ENCODE measurements around the gene FGD1.

Gene FGD1

DNA sequence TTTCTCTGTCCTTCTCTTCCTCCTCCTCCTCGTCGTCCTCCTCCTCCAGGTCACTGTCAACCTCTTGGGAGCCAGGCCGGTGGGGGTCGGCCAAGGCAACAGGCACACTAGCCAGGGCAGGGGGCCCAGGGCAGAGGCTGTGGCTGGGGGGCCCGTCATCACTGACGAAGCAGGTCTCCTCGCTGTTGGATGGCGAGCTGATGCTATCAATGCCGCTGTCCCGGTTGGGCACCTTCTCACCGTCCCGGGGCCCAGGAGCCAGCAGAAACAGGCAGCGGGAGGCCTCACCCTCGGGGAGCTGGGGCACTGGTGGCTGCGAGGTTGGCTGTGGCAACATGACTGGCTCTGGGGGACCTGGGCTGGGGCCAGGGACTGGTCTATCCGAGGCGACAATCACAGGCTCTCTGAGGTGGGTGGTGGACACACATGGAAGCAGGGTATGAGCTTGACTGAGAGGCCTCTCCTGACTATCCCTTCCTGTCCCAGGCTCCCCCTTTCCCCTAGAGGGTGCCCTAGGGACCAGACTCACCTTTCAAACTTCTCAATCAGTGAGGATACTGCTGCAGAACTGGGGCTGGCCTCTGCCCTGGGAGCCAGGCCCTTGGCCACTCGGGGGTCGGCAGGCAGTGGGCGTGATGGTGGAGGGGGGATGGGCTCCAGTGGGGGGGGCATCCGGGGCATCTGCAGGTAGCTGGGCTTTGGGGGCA is 25.8 kb downstream of the FGD1 start:
- no peak for DNase-seq

DNA sequence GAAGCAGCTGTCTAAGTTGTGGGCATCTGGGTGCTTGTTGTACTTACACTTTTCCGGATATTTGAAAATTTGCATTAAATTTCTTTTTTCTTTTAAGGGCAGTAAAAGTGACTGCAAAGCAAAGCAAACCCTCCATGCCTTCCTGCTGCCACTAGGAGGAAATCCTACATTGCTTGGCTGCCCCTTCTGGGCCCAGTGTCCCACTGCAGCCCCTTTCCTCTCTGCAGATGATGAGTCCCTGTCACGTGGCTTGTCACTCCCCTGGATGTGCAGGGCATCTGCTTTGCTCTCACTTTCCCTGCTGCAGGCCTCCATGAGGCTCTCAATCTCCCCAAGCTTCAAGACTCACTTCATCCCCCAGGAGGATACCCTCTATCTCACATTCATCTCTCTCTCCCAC is 43.1 kb downstream of the FGD1 start:
- DNase-seq, result no peak

DNA sequence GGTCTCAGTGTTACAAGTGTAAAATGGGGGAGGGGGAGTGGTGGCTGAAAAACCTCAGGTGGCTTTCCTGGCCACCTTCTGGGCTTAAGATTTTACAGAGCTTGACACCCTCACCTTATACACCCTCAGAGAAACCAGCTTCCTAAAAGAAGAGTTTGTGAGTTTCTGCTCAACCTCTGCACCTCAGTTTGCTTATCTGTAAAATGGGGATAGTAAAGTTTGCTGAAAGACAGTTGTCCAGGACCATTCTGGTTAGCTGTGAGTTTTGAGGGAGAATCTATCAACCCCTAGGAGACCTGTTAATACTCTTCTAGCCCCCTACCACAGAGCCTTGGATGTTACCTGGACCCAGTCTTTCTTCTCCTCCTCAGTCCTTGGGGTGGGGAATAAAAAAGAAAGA is 46.1 kb downstream of the FGD1 start:
- DNase-seq, result no peak

DNA sequence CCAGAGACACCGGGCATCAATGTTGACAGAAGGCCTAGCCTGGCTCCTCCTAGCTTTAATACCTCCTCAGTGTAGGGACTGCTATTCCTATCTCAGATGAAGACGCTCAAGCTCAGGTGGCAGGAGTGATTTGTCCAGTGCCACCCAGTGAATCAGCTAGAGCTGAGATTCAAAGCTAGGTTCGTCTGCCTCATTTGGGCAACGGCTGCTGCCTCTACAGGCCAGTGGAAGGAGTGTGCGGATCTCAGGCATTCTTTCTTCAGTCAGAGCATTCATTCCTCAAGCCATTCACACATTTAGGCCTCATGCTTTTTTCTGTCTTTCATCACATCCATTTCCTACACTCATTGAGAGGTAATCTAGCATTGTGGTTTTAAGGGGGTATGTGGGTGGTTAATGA is 48.6 kb downstream of the FGD1 start:
- DNase-seq, result no peak

DNA sequence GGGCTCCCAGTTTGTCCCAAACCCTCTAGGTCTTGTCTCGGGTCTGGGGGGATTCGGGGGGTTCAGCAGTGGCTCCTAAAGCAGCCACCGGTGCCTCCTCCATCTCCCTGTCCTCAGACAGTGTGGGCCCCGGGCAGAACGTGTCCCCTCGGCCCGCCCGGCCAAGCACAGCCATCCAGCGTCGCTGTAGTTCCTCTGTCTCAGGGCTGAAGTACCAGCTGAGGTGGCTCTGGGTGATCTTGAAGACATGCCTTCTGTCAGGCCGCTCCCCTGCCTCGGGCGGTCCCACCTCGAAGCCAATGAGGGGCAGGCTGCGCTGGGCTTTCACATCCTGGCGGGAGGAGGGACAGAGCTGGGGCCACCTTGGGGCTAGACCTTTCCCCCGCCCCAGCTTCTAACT is 50.0 kb downstream of the FGD1 start:
- DNase-seq, result no peak

DNA sequence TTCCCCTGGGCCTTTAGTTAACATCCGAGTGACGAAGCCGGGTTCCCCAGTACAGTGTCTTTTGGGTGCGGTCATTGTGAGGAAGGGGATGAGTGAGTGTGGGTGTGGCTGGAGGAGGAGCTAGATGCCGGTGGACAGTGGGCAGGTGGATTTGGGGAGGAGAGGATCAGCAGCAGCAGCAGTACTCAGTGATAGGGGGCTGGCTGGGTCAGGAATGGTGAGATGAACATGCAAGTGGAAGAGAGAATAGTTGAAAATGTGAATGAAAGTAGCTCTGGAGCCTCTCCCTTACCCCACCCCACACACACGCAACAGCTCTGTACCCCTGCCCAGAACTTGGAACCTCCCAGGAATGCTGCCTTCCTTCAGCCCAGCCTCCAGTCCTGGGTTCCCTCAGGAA is 51.3 kb downstream of the FGD1 start:
- DNase-seq, result no peak

DNA sequence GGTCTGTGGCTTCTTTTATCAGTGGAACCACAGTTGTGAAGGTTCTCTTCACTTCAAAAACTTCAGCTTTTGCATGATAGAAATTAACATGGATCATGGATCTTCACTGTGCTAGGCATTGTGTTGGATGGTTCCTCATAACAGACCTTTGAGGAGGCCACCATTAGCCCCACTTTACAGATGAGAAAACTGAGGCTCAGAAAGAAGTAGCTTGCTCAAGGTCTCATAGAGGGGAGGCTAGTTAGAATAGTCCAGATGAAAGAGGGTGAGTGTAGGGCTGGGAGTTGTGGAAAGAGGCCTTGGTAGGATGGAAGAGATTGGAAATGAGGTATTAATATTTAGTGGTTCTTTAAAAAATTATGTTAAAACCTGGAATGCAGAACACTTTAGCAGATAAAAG is 53.2 kb downstream of the FGD1 start:
- DNase-seq, result no peak

DNA sequence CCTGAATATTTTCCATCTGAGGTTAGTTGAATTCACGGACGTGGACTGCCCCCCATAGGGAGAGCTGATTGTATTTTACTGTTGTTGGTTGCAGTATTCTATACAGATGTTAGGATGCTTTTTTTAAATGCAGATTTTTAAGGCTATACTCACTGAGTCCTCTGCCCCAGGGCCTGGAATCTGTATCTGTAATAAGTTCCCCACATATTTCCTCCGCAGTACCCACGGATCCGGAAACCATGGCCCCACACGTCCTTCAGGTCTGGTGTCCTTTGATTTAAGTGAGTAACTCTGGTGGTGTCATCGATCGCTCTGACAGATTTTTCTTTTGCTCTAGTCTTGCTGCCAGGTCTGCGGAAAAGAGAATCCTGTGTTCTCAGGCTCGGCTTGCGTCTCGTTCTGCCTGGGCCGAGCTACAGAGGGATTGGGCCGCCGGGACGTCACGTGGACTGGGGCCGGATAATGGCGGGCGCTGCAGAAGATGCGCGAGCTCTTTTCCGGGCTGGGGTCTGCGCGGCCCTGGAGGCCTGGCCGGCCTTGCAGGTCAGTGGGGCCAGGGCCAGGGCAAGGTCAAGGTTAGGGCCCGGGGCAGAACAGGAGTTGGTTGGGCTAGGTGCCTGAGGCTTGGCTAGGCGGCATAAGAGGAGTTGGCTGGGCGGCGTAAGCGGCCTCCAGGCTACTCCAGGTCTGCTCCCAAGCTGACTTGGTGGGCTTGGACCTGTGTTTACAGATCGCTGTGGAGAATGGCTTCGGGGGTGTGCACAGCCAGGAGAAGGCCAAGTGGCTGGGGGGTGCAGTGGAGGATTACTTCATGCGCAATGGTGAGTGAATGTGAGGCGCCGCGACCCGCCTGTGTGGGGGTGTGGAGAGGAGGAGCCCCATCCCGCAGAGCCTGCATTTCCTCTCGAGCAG is 55.8 kb downstream of the FGD1 start, which contains the start of gene TSR2:
Gene TSR2 (plus strand): TSS at position 445 of the 912 bp plus-strand sequence. CDS start 18 bp downstream, at position 463.
- DNase-seq, result peak; percentile 93

DNA sequence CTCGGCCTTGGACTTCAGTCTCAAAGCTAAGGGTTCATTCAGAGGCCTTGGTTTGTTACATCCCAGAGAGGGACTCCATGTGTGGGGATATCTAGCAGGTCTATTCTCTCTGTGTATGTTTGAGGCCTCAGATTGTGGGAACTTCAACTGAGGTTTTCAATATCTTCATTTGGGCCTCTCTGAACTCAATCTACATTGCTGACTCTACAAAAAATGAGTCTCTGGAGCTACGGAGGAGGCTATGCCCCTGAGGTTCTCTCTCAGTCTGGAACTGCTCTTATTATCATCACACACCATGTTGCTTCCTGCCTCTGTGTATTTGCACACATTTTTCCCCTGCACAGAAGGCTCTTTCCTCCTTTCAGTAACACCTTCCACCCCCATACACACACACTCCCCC is 60.9 kb downstream of the FGD1 start:
- no peak for DNase-seq

DNA sequence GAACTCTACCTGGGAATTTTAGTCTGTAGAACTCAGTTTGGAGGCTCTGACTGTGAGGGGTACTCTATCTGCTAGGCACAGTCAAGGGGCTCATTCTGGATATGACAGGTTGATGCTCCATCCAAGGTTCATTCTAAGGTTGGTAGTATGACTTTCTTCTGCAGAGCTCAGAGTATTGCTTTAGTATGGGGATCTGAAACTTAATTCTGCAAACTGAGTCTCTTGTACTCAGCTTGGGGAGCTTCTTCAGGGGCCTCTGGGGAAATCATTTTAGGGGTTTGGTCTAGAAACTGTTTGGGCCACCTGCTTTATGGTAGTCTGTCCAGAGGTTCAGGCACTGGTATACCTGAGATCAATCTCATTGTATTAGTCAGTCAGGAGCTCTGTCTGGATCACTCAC is 65.5 kb downstream of the FGD1 start:
- no peak for DNase-seq

DNA sequence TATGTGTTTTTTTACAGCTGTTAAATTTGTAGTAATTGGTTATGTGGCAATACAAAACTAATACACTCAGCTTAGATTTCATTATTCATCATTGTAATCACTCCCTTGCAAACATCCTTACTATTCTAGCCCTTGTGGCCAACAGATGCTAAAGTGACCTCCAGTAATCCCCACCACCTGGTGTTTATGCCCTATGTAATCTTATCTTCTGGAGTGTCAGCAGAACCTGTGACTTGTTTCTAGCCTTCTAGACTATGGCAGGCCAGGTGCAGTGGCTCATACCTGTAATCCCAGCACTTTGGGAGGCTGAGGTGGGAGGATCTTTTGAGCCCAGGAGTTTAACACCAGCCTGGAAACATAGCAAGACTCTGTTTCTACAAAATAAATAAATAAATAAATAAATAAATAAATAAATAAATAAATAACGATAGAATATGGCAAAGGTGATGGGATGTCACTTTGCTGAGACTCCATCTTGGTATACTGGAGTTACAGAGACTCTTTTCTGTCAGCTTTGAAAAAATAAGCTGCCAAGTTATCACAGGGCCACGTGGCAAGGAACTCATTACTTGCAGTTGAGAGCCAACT is 68.1 kb downstream of the FGD1 start:
- no peak for DNase-seq

DNA sequence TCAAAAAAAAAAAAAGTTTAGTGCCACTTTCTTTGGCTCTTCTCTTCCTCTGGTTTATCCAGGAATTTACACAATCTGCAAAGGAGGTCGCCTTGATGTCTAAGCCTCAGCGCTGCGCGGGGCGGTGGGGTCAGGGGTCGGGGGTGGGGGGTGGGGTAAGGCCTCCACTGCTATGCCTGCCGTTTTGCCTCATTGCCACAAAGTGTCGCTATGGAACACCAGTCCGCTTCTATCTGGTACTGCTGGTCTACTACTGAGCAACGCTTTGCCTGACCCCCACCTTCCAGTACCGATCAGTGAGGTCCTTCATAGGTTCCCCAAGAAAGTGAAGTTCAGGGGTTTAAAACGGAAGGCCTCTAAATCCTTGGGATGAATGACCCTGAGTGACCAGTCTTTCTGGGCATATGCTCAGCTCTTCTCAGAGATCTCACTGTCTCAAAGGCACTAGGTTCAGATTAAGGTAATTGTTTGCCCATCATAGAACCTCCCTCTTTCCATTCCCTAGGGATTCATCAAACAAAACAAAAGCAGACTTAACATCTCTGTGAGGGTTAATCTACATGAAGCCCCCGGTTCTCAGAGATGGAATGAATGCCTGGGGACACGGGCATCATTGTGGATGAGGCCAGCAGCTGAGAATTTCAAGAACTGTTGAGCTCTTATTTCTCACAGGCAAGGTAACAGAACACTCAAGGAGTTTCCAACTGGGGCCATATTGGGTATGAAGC is 72.7 kb downstream of the FGD1 start:
- DNase-seq, result no peak

DNA sequence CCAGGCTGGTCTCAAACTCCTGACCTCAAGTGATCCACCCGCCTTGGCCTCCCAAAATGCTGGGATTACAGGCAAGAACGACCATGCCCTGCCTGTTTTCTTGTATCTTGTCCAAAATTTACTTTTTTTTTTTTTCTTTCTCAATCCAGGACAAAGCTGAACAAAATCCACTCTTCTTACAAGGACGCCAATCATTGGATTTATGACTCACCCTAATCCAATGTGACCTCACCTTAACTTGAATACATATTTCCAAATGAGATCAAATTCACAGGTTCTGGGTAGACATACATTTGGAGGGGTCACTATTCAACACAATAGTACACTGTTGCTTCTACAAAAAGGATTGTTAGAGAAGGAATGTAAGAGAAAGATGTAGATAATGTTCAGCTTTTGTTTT is 73.9 kb downstream of the FGD1 start:
- no peak for DNase-seq

DNA sequence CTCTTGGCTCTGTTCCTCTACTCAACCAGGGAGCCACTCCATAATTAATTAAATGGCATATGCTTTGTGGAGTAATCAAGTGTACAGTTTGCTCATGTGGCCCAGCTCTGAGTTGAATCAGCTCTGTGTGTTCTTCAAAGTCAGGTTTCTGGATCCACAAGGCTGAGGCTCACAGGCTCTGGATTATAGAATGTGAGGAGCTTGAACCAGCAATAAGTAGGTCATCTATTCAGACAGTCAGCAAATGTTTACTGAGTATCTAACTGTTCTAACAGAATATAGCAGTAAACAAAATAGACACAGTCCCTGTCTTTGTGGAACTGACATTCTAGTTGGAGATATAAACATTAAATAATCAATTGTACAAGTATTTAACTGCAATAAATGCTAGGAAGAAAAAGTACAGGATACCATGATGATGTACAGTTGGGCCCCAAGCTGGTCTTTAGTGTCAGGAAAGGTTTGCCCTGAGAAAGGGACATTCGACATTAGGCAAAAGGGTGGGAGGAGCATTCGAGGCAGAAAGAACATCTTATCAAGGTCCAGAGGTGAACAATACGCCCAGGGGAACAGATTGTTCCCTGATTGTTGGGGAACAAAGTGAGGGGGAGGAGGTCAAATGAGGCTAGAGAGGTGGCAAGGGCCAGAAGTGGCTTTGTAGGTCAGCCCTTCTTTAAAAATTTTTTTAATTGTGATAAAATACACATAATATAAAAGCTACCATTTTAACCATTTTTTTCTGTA is 76.3 kb downstream of the FGD1 start:
- no peak for DNase-seq

DNA sequence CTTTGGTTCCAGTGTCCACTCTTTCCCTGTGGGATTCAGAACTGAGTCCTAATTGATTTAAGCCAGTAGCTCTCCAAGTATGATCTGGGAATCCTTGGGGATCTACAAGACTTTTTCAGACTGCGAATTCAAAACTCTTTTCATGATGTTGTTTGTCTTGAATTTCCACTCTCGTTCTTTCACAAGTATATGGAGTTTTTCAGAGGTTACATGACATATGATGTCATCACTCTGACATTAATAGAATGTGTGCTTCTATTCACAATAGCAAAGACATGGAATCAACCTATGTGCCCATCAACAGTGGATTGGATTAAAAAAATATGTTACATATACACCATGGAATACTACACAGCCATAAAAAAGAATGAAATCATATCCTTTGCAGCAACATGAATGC is 79.1 kb downstream of the FGD1 start:
- no peak for DNase-seq

DNA sequence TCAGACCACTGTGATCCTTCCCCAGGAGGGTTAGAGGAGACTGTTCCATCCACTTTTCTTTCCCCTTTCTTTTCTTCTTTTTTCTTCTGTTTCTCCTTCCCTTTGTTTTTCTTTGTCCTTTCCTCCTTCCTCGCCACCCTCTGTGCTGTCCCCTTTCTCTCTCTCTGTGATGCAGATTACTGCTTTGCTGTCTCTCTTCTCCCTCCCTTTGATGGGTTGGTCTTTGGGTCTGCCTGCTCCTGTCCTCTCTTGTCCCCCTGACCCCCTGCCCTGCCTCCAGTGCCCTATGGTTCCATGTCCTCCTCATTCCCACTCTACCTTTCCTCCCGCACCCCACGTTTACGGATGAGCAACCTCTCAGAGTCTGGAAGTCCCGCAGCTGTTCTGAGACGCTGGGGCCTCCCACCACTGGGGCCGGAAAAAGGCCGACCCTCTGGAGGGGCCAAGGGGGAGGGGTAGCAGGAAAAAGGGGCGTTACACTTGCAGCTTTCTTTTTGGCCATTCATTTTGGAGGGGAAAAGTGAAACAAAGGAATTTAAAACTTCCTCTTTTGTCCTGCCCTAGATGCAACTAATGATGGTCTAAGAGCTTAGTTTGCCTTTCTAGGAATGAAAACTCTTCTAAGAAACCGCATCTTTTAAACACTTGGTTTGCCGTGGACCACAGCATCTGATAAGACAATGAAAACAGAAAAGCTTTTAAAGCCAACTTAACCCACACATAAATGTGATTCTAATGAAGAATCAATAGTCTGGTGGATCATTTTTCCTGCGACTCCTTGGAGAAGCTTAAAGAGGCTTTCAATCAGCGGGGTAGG is 80.3 kb downstream of the FGD1 start:
- DNase-seq, result no peak

DNA sequence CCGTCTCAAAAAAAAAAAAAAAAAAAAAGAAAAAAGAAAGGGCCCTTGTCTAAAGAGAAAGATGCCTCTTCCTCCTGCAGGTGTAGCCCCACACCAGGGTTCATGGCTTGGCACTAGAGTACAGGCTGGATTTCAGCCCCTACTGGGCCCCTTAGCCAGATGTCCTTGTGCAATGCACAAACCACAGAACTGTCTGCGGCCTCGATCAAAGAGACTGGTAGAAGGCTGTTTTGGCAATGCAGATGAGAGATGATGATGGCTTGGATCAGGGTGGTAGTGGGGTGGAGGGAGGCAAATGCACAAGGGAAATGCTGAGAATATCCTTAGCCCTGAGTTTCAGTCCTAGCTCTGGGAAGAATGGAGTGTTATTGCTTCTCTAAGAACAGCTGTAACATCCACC is 82.3 kb downstream of the FGD1 start:
- DNase-seq, result no peak

DNA sequence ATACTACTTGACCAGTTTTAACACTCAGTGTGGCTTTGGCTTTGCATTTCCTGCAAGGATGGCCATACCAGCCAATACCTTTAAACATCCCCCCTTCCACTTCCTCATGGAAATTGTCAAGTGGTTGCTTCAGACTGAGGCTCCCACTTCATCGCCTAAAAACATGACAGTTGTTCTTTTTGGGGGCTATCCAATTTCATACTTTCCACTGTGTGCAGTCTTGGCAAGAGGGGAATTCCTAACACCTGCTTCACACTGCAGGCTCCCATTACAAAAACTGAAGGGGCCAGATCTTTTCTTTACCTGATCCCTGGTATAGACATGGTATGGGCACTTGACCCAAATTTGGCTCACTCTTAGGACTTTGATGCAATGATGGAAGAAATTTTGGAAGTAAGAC is 84.3 kb downstream of the FGD1 start:
- no peak for DNase-seq

DNA sequence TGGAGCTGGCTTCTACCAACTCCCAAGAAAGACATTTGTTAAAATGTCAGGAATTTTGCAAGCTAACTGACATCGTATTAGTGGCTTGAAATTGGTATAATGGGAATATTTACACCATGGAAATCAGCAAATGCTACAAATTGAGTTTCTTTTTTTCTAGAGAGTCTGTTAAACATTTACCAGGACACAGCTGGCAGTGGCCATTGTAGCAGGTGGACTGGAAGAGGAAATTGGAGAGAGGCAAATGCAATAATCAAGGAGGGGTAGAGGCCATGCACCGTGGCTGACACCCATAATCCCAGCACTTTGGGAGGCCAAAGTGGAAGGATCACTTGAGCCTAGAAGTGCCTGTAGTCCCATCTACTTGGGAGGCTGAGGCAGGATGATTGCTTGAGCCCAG is 88.8 kb downstream of the FGD1 start:
- no peak for DNase-seq

DNA sequence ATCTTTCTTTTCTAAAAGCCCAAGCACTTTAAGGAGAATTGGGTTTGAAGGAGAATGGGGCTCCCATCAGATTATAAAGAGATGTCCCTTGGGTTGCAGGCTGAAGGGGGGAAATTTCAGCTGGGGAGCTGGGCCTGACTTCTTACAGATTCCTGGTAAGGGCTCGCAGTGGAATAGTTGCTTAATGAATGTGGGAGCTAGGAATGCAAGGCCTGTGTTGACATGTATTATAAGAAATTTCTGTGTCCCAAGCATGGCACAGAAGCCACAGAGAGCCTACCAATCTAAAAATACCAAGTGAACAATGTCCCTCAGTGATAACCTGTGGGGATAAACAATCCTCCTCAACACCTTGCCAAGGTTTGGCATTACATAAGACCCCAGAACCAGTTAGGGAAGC is 98.9 kb downstream of the FGD1 start:
- DNase-seq, result no peak

Measured in activated effector memory CD4-positive, alpha-beta T cell treated with anti-CD3 and anti-CD28 coated beads, Interleukin-2, amount 50 U/mL, for 16 hours (primary cell).